Activated B cell treated with CpG ODN at 0.5 μM for 24 hours (primary cell): ENCODE measurements around the gene STX7. TPM values are rescaled to one million over a fixed set of nuclear protein-coding genes. Genes with fewer than 3 reads are reported as not detected.

Source experiments
- ATAC-seq: fragments of 200-7000 bp; cut with Tn5 transposase; one replicate; pipeline ENCODE4 v1.10.0; 2021; ENCODE audit warnings: low read depth, mild to moderate bottlenecking, moderate library complexity
- CTCF ChIA-PET: fragments of 350-600 bp; sonication (Branson Sonifier 250); formaldehyde crosslinking; loops from one replicate; lab custom pipeline; 2021; ENCODE audit warnings: antibody characterized with exemption; lab: Charles Lee
- POLR2A ChIA-PET: fragments of 350-600 bp; sonication (Branson Sonifier 250); formaldehyde crosslinking; loops from one replicate; lab custom pipeline; 2021; ENCODE audit warnings: antibody characterized with exemption; lab: Charles Lee
- DNase-seq: peaks from one replicate; pipeline ENCODE4 v3.0.0; 2022
- H3K27ac Mint-ChIP-seq: one replicate; pipeline ENCODE4 v1.8.0; 2020; ENCODE audit warnings: mixed read lengths
- H3K27me3 Mint-ChIP-seq: one replicate; pipeline ENCODE4 v1.8.0; 2021; ENCODE audit warnings: mixed read lengths
- H3K36me3 Mint-ChIP-seq: one replicate; pipeline ENCODE4 v1.8.0; 2021; ENCODE audit warnings: low read depth, mixed read lengths
- H3K4me1 Mint-ChIP-seq: one replicate; pipeline ENCODE4 v1.8.0; 2021; ENCODE audit warnings: mixed read lengths
- H3K4me3 Mint-ChIP-seq: one replicate; pipeline ENCODE4 v1.8.0; 2020; ENCODE audit warnings: mild to moderate bottlenecking, mixed read lengths
- H3K9me3 Mint-ChIP-seq: one replicate; pipeline ENCODE4 v1.8.0; 2020; ENCODE audit warnings: mixed read lengths
- CTCF ChIP-seq: fragments of 200-600 bp; IDR thresholded peaks from one replicate; pipeline ENCODE4 v1.8.0; 2022; ENCODE audit warnings: antibody characterized with exemption, mild to moderate bottlenecking
- intact Hi-C: fragments of 100-400 bp; cut with micrococcal nuclease; formaldehyde crosslinking; loops from one replicate; pipeline ENCODE4 v1.15.1; 2024
- total RNA-seq: library from RNA; stranded (reverse); gene quantifications from 2 replicates; pipeline ENCODE4 v1.2.3, GENCODE V29; 2022

Gene STX7
- total RNA-seq, 1 donor from 2014 or later = 138 TPM

- no peaks in the 10 kb centered on the region for H3K9me3 Mint-ChIP-seq
- ChIA-PET CTCF (interaction anchor here (1.0 kb wide), 1 partner anchor 217 kb away, joined by 4 read pairs; no protein-coding TSS in a partner anchor), POLR2A (no interaction called here)
- H3K4me3 Mint-ChIP-seq = no peak overlapping the region
- no peak for TF ChIP-seq CTCF
- no peak for ATAC-seq
- peaks cover 17% of the 10 kb centered on the region for H3K36me3 Mint-ChIP-seq
- intact Hi-C loops = loop anchor here (10.0 kb wide), 1 partner anchor 1729 kb away; no protein-coding TSS in a partner anchor
- H3K4me1 Mint-ChIP-seq = peaks cover 46% of the 10 kb centered on the region
- peak overlapping the region; percentile 26 for H3K27ac Mint-ChIP-seq
- H3K27me3 Mint-ChIP-seq = no peaks in the 10 kb centered on the region
- DNase-seq = no peak
These were observed 2.5 kb upstream of the STX7 start for GRCh38 chr6:132515386-132515785.

- peak overlapping the region; percentile 97 for H3K27ac Mint-ChIP-seq
- DNase-seq (no peak), ATAC-seq (no peak)
- CTCF ChIA-PET = interaction anchor here (1.4 to 2.6 kb wide), 5 partner anchors 18 to 234 kb away, joined by 3 to 21 read pairs (median 10); no protein-coding TSS in a partner anchor
- H3K4me1 Mint-ChIP-seq = peaks cover 57% of the 10 kb centered on the region
- H3K9me3 Mint-ChIP-seq = no peaks in the 10 kb centered on the region
- intact Hi-C loops = loop anchor here (1.0 to 10.0 kb wide), 7 partner anchors 16 to 1731 kb away; partner anchors contain the start of genes EPB41L2, MED23 and TBPL1
- peak overlapping the region; percentile 96 for H3K4me3 Mint-ChIP-seq
- no peak for TF ChIP-seq CTCF
- peaks cover 23% of the 10 kb centered on the region for H3K36me3 Mint-ChIP-seq
- H3K27me3 Mint-ChIP-seq = no peaks in the 10 kb centered on the region
- POLR2A ChIA-PET = interaction anchor here (0.9 to 3.8 kb wide), 6 partner anchors 13 to 300 kb away, joined by 3 to 79 read pairs (median 27); partner anchors contain the start of genes RPS12 and SLC18B1
These were observed 1.1 kb upstream of the STX7 start for GRCh38 chr6:132513831-132514545.

GRCh38 chr6:132512342-132512637 lies 626 bp downstream of the STX7 start:
- intact Hi-C loops = loop anchor here (1.0 to 10.0 kb wide), 7 partner anchors 14 to 1733 kb away; partner anchors contain the start of genes EPB41L2, MED23 and RPS12
- Mint-ChIP-seq H3K27me3 (no peaks in the 10 kb centered on the region), H3K36me3 (peaks cover 40% of the 10 kb centered on the region), H3K4me3 (peak overlapping the region; percentile 92), H3K9me3 (no peaks in the 10 kb centered on the region), H3K27ac (peak overlapping the region; percentile 77), H3K4me1 (peaks cover 74% of the 10 kb centered on the region)
- DNase-seq (no peak), ATAC-seq (no peak)
- no peak for TF ChIP-seq CTCF
- CTCF ChIA-PET = interaction anchor here (0.6 to 2.6 kb wide), 12 partner anchors 12 to 232 kb away, joined by 3 to 21 read pairs (median 5); no protein-coding TSS in a partner anchor
- POLR2A ChIA-PET = interaction anchor here (0.6 to 3.8 kb wide), 23 partner anchors 10 to 1440 kb away, joined by 3 to 79 read pairs (median 5); partner anchors contain the start of genes RPS12, SLC18B1 and TBPL1

- intact Hi-C loops = loop anchor here (1.0 to 10.0 kb wide), 7 partner anchors 14 to 1733 kb away; partner anchors contain the start of genes EPB41L2, MED23 and RPS12
- Mint-ChIP-seq H3K36me3 (peaks cover 43% of the 10 kb centered on the region), H3K9me3 (no peaks in the 10 kb centered on the region), H3K27me3 (no peaks in the 10 kb centered on the region), H3K4me1 (peaks cover 78% of the 10 kb centered on the region), H3K27ac (peak overlapping the region; percentile 77), H3K4me3 (peak overlapping the region; percentile 92)
- ChIA-PET CTCF (interaction anchor here (1.0 to 2.6 kb wide), 9 partner anchors 12 to 212 kb away, joined by 3 to 21 read pairs (median 6); no protein-coding TSS in a partner anchor), POLR2A (interaction anchor here (0.9 to 3.8 kb wide), 23 partner anchors 9 to 302 kb away, joined by 3 to 79 read pairs (median 5); partner anchors contain the start of genes RPS12 and SLC18B1)
- no peak for TF ChIP-seq CTCF
- no peak for DNase-seq
- ATAC-seq = no peak
These were observed 1.1 kb downstream of the STX7 start for GRCh38 chr6:132511831-132512220.
